OCI-M2 (cell line): ENCODE data around the gene TMEM132C.

ENCODE experiments used
- DNase-seq: peaks from one replicate; lab custom pipeline; 2025; ENCODE audit not compliant: unreplicated experiment; lab: John Stamatoyannopoulos, UW

The TMEM132C gene

GRCh38 chr12:128288357-128288756 is 21.4 kb downstream of the TMEM132C start:
- no peak for DNase-seq

GRCh38 chr12:128288896-128289295 is 21.9 kb downstream of the TMEM132C start:
- DNase-seq = no peak

GRCh38 chr12:128290938-128291337 is 24.0 kb downstream of the TMEM132C start:
- DNase-seq = no peak

GRCh38 chr12:128298091-128298748 is 31.2 kb downstream of the TMEM132C start:
- DNase-seq = no peak

- DNase-seq = no peak
Measured at GRCh38 chr12:128305336-128305892, 38.4 kb downstream of the TMEM132C start.

DNA sequence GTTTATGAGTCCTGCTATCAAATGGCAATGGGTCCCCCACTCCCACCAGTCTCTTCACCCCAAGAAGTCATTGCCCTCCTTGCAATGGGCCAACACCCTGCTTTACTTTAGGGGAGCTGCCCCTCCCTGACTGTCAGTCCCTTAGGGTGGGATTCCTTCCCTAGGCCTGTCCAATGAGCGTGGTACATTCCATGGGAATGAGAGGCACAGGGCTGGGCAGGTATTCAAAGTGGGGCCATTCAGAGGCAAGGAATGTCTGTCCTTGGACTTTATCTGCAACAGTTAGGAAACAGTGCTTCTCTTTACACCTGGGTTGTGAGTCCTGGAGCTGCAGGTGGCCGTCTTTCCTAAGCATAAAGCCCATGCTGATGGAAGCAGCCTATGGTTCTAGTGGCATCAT is 40.8 kb downstream of the TMEM132C start:
- no peak for DNase-seq

DNA sequence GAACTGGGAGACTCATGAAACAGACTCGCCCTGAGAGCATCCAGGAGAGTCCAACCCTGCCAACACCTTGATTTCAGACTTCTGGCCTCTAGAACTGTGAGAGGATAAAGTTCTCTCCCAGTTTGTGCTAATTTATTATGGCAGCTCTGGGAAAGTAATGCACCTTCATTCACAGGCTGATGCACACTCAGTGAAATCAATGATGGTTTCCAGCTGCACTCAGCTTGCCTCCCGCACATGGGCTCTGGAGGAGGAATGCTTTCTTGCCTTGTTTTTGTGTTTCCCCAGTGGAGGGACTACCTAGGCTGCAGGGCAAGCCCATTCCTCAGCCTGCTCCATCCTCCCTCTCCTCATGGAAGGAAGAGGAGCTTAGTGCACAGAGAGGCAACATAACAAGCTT is 45.7 kb downstream of the TMEM132C start:
- DNase-seq = no peak

DNA sequence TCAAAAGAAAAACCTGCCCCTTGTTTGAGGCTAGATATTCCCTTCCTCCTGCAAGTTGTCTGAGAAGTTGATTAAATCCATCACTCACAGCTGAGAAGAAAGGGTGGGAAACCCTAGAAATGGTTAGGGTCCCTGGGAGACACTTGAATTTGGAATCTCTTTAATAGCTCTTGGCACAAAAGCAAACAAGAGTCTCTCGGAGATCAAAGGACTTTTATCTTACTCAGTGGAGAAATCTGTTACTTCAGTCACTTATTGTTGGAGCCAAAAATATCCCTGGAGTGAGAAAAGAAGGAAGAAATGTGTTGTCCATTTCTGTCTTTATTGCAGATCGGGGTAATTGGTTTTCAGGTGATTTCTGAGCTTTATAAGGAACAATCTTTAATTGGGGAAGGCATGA is 47.0 kb downstream of the TMEM132C start:
- DNase-seq = no peak

DNA sequence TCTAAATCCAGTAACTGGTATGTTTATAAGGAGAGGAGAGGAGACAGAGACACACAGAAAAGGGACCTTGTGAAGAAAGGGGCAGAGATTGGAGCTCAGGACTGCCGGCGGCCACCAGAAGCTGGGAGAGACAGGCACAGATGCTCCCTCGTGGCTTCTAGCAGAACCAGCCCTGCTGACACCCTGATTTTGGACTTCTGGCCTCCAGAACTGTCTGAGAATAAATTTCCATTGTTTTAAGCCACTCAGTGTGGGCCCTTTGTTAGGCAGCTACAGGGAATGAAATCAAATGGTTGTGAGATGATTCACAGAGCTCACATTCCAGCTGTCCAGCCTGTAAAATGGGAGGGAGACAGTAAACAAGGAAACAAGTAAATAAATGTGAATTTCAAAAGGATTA is 47.6 kb downstream of the TMEM132C start:
- DNase-seq = no peak

- no peak for DNase-seq
Measured at GRCh38 chr12:128316078-128316477, 49.1 kb downstream of the TMEM132C start.

GRCh38 chr12:128316973-128317526 is 50.1 kb downstream of the TMEM132C start:
- no peak for DNase-seq

- no peak for DNase-seq
Measured at GRCh38 chr12:128318341-128318740, 51.4 kb downstream of the TMEM132C start.

- DNase-seq = no peak
Measured at GRCh38 chr12:128318946-128319345, 52.0 kb downstream of the TMEM132C start.

GRCh38 chr12:128322341-128322740 is 55.4 kb downstream of the TMEM132C start:
- no peak for DNase-seq

GRCh38 chr12:128323145-128323920 is 56.4 kb downstream of the TMEM132C start:
- no peak for DNase-seq

GRCh38 chr12:128325646-128326045 is 58.7 kb downstream of the TMEM132C start:
- no peak for DNase-seq

DNA sequence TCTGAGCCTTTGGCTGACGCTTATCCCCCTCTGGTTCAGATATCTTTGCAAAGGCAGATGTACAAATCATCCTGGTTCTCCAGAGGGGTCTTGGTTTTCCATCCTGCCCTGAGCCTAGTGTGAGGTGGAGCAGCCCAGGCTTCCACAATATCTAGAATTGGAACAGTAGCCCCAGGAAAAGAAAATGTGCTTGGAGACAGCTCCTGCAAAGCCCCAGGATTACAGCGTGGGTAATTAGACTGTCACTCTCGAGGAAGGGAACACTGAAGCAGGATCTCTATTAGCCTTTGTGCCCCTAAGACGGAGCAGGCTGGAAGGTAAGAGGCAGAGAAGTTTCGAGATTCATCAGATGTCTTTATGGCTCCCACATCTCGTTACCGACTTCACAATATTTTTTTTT is 59.4 kb downstream of the TMEM132C start:
- no peak for DNase-seq

DNA sequence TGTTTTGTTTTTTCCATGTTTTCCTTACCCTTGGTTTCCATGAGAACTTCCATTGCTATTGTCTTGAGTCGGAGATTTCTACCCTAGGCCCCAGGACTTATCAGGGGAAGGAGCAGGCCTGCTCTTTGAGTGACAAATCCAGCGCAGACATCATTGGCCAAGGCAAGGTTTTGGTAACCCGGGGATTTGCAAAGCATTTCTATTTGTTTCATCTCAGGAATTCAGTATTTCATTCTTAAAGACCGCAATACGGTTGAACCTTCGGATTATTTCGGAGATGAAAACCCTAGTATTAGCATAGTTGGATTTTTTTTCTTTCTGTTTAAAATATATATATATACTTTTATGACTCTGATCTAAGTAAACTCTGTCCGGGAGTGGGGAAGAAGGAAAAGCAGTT is 62.0 kb downstream of the TMEM132C start:
- DNase-seq = no peak

GRCh38 chr12:128336204-128337070 is 69.5 kb downstream of the TMEM132C start:
- DNase-seq = no peak

DNA sequence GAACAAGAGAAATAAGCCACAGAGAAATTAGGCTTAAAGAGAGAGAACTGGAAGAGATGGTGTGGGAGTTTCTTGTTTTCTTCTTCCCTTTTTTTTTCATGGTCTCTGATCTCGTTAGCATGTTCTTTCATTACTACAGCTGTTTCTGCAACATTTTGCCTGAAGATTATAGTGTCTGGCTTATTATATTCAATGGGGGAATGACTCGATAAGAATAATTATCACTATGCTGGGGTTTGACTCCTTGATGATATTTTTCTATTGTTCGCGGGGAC is 70.0 kb downstream of the TMEM132C start:
- no peak for DNase-seq

- DNase-seq = no peak
Measured at GRCh38 chr12:128337431-128338170, 70.6 kb downstream of the TMEM132C start.
